Bronchial epithelial cell (primary cell): ENCODE results near the gene SRMS. TPM values are rescaled to one million over a fixed set of nuclear protein-coding genes. Genes with fewer than 3 reads are reported as not detected.

Source experiments
- DNase-seq: peaks from one replicate; pipeline ENCODE4 v3.0.0-alpha.2; 2010; ENCODE audit warnings: low read depth
- FAIRE-seq: peaks from 2 replicates; lab custom pipeline; 2011; peaks lifted over from hg19 to GRCh38; lab: Jason Lieb, UNC
- H3K27me3 ChIP-seq: 2 replicates; pipeline ENCODE4 v1.5.1; 2011; ENCODE audit warnings: low read length; ENCODE audit not compliant: control insufficient read depth, insufficient read depth
- H3K36me3 ChIP-seq: 2 replicates; pipeline ENCODE4 v1.5.1; 2011; ENCODE audit warnings: low read length; ENCODE audit not compliant: control insufficient read depth, insufficient read depth
- H3K4me3 ChIP-seq: 2 replicates; pipeline ENCODE4 v1.5.1; 2011; ENCODE audit warnings: mild to moderate bottlenecking, low read depth, low read length, control low read depth
- total RNA-seq: library from RNA; depleted of rRNA; stranded (reverse); fragments of >200 nt; gene quantifications from 2 replicates; pipeline ENCODE4 v1.2.1, GENCODE V29; 2014
- TF ChIP-seq, protein P1 (sequence below): IDR thresholded peaks from 2 replicates; pipeline ENCODE4 v1.5.1; 2011; ENCODE audit warnings: mild to moderate bottlenecking, moderate library complexity, low read length, control low read depth, inconsistent platforms; ENCODE audit not compliant: insufficient read depth, severe bottlenecking

Gene SRMS
- total RNA-seq, 1 donor from 2014 or later: 0.79 TPM

DNA sequence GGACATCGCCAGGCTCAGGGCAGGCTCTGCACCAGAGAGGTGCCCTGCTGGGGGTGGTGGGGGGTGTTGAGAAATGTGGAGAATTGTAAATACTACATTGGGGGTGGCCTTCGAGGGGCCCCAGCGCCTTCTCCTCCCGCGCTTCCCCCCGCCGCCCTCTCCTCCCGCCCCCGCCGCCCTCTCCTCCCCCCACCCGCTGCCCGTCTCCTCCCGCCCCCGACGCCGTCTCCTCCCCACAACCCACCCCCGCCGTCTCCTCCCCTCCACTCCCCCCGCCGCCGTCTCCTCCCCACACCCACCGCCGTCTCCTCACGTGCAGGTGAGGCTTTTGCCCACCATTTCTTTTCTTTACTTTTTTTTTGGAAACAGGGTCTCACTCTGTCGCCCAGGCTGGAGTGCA lies 1.5 kb upstream of the SRMS start:
- TF ChIP-seq, protein P1, sequence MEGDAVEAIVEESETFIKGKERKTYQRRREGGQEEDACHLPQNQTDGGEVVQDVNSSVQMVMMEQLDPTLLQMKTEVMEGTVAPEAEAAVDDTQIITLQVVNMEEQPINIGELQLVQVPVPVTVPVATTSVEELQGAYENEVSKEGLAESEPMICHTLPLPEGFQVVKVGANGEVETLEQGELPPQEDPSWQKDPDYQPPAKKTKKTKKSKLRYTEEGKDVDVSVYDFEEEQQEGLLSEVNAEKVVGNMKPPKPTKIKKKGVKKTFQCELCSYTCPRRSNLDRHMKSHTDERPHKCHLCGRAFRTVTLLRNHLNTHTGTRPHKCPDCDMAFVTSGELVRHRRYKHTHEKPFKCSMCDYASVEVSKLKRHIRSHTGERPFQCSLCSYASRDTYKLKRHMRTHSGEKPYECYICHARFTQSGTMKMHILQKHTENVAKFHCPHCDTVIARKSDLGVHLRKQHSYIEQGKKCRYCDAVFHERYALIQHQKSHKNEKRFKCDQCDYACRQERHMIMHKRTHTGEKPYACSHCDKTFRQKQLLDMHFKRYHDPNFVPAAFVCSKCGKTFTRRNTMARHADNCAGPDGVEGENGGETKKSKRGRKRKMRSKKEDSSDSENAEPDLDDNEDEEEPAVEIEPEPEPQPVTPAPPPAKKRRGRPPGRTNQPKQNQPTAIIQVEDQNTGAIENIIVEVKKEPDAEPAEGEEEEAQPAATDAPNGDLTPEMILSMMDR: no peak
- no peak for DNase-seq
- Histone ChIP-seq H3K4me3 (no peak overlapping the region), H3K27me3 (no peaks in the 10 kb centered on the region), H3K36me3 (no peaks in the 10 kb centered on the region)
- FAIRE-seq: no peak

DNA sequence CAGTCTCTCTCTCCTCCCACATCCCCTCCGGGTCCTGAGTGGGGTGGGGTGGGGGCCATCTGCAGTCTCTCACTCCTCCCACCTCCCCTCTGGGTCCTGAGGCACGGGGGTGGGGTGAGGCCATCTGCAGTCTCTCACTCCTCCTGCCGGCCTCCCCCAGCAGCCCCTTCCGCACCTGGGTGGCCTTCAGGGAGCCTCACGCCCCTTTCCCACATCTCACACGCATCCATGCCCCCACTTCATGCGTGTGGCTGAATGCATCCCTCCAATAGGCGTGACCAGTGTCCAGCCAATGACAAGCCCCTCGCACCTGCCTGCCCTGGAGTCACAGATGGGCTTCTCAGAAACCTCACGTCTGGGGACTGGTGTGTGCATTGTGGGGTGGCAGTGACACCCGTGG lies 993 bp upstream of the SRMS start:
- DNase-seq: no peak
- TF ChIP-seq, protein P1: no peak
- no peak for FAIRE-seq
- Histone ChIP-seq H3K4me3 (no peak overlapping the region), H3K36me3 (no peaks in the 10 kb centered on the region), H3K27me3 (no peaks in the 10 kb centered on the region)

DNA sequence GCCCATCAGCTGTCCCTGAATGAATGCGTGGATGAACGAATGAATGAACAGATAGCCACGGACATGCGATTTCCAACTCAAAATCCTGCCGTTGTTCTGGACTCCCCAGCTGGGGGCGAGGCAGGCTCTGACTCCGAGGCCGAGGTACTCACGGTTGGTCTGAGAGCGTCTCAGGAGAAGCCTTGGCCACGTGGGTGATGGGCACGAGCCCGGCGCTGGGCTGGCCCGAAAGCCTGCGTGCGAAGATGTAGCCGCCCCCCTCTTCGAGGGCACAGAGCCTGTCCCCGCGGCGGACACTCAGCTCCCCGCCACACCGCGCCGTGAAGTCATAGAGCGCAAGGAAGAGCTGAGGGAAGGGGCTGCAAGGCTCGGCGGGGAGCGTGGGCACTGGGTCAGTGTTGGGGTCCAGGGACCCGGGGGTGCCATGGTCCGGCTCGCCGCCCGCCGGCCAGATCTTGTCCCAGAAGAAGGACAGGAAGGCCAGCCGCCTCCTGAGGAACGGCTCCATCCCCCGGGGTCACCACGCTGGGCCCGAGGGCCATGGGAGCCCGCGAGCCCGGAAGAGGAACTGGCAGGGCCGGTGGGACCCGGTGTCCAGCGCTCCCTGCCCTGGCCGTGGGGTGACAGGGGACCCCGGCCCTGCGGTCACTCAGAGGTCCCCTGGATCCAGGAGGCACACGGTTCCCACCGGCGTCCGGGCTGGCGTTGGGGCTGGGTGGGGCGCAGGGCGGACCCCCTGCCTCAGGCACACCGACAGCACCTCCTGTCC lies 409 bp downstream of the SRMS start:
- Histone ChIP-seq H3K27me3 (no peaks in the 10 kb centered on the region), H3K36me3 (no peaks in the 10 kb centered on the region), H3K4me3 (no peak overlapping the region)
- TF ChIP-seq, protein P1: no peak
- DNase-seq (no peak), FAIRE-seq (no peak)

DNA sequence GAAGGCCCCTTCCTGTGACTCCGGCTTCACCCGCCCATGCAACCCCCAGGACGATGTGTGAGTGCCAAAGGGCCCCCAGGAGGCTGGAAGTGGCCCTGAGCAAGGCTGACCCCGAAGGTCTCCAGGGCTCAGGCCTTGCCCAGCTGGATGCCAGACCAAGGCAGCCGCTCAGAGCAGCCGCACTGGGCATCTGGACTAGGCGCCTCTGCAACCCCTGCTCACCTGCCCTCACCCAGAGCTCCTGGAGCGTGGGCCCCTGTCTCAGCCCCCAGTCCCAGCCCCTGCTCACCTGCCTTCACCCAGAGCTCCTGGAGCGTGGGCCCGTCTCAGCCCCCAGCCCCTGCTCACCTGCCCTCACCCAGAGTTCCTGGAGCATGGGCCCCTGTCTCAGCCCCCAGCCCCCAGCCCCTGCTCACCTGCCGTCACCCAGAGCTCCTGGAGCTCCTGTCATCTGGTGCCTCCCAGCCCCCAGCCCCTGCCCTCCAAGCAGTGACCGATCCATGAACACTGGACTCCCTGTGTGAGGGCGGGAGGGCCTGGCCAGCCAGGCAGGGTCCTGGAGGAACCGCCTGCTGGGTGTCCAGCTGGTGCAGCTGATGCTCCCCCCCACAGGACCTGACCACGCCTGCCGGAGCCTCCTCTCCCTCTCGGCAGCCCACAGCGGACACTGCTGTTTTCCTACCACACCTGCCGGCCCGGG lies 1.1 kb downstream of the SRMS start:
- TF ChIP-seq, protein P1: no peak
- FAIRE-seq (no peak), DNase-seq (no peak)
- no peaks in the 10 kb centered on the region for H3K36me3 ChIP-seq
- no peak overlapping the region for H3K4me3 ChIP-seq
- no peaks in the 10 kb centered on the region for H3K27me3 ChIP-seq

DNA sequence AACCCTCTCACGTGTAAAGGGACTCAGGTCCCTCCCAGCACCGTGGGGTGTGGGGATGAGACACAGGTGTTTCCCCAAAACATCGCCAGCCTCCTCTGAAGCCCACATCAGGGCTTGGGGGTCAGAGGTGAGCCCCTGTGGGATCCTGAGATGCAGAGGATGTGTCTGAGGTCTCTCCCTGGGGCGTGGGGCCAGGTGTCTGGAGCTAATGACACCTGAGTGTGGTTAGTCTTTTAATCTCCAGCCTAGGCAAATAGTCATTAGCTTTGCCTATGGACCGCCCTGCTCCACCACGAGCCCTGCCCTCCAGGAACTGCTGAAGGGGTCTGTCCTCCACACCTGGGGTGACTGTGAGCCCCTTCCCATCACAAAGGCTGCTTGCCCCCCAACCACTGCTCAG lies 1.7 kb downstream of the SRMS start:
- Histone ChIP-seq H3K36me3 (no peaks in the 10 kb centered on the region), H3K27me3 (no peaks in the 10 kb centered on the region)
- TF ChIP-seq, protein P1: no peak

More for the DNA sequence above, 1.7 kb downstream of the SRMS start:
- no peak overlapping the region for H3K4me3 ChIP-seq
- DNase-seq: no peak
- no peak for FAIRE-seq
